ENCODE measurements around the gene ESRRG.

DNA sequence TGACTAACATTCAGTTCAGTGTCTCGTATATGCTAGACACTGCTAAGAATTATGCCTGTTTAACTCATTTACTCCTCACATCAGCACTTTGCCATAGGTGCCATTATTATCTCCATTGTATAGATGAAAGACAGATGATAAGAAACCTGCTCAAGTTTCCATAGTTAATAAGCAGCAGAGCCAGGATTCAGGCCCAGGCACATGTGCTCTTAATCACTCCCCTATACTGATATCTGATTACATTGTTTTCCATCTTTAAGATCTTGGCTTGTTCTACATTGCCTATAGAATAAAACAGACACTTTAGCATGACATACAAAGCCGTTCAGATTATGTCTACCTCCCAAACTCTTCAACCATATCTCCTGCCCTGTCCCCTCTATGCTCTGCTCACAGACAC lies 269.5 kb downstream of the ESRRG start:
- TF ChIP-seq, protein P1, sequence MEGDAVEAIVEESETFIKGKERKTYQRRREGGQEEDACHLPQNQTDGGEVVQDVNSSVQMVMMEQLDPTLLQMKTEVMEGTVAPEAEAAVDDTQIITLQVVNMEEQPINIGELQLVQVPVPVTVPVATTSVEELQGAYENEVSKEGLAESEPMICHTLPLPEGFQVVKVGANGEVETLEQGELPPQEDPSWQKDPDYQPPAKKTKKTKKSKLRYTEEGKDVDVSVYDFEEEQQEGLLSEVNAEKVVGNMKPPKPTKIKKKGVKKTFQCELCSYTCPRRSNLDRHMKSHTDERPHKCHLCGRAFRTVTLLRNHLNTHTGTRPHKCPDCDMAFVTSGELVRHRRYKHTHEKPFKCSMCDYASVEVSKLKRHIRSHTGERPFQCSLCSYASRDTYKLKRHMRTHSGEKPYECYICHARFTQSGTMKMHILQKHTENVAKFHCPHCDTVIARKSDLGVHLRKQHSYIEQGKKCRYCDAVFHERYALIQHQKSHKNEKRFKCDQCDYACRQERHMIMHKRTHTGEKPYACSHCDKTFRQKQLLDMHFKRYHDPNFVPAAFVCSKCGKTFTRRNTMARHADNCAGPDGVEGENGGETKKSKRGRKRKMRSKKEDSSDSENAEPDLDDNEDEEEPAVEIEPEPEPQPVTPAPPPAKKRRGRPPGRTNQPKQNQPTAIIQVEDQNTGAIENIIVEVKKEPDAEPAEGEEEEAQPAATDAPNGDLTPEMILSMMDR (IDR thresholded peaks at IDR 0.05) = no peak
- no peak for TF ChIP-seq POLR2A (IDR thresholded peaks at IDR 0.05)

Measured in lower leg skin (tissue), 3 donors.